ENCODE data around the gene C11orf97. TPM values are rescaled to one million over a fixed set of nuclear protein-coding genes. Genes with fewer than 3 reads are reported as not detected.
A peak's percentile ranks its signal among the peaks of the same experiment; 100 is the strongest.

Gene C11orf97
- total RNA-seq, result not detected
- long read RNA-seq, result 0 reads

GRCh38 chr11:94511932-94512781 is at the start of gene C11orf97:
Gene C11orf97, plus strand, starts transcription at chr11:94512461. Its CDS starts 68 bp downstream, at chr11:94512529.
- Histone ChIP-seq H3K4me3 (peak within 1 kb of the TSS; percentile 57), H3K9me3 (no peaks in the 10 kb centered on the region), H3K36me3 (no peaks in the 10 kb centered on the region), H3K27ac (no peak within 1 kb of the TSS), H3K4me1 (peaks cover 5% of the 10 kb centered on the region), H3K27me3 (no peaks in the 10 kb centered on the region)
- DNase-seq, result peak; percentile 84
- TF ChIP-seq, protein P1, sequence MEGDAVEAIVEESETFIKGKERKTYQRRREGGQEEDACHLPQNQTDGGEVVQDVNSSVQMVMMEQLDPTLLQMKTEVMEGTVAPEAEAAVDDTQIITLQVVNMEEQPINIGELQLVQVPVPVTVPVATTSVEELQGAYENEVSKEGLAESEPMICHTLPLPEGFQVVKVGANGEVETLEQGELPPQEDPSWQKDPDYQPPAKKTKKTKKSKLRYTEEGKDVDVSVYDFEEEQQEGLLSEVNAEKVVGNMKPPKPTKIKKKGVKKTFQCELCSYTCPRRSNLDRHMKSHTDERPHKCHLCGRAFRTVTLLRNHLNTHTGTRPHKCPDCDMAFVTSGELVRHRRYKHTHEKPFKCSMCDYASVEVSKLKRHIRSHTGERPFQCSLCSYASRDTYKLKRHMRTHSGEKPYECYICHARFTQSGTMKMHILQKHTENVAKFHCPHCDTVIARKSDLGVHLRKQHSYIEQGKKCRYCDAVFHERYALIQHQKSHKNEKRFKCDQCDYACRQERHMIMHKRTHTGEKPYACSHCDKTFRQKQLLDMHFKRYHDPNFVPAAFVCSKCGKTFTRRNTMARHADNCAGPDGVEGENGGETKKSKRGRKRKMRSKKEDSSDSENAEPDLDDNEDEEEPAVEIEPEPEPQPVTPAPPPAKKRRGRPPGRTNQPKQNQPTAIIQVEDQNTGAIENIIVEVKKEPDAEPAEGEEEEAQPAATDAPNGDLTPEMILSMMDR (IDR thresholded peaks at IDR 0.05), result no peak
- peak; percentile 93 for ATAC-seq
- intact Hi-C loops (cut with DNase I), result no loop called here

- H3K27me3 ChIP-seq, result no peaks in the 10 kb centered on the region
- intact Hi-C loops (cut with DNase I), result no loop called here
- DNase-seq (no peak), ATAC-seq (no peak)
- H3K4me1 ChIP-seq, result no peaks in the 10 kb centered on the region
- no peaks in the 10 kb centered on the region for H3K9me3 ChIP-seq
- H3K27ac ChIP-seq, result no peak overlapping the region
- H3K4me3 ChIP-seq, result no peak overlapping the region
- peaks cover 48% of the 10 kb centered on the region for H3K36me3 ChIP-seq
- TF ChIP-seq, protein P1 (IDR thresholded peaks at IDR 0.05), result no peak
Observed at GRCh38 chr11:94469416-94469815, 42.8 kb upstream of the C11orf97 start.

DNA sequence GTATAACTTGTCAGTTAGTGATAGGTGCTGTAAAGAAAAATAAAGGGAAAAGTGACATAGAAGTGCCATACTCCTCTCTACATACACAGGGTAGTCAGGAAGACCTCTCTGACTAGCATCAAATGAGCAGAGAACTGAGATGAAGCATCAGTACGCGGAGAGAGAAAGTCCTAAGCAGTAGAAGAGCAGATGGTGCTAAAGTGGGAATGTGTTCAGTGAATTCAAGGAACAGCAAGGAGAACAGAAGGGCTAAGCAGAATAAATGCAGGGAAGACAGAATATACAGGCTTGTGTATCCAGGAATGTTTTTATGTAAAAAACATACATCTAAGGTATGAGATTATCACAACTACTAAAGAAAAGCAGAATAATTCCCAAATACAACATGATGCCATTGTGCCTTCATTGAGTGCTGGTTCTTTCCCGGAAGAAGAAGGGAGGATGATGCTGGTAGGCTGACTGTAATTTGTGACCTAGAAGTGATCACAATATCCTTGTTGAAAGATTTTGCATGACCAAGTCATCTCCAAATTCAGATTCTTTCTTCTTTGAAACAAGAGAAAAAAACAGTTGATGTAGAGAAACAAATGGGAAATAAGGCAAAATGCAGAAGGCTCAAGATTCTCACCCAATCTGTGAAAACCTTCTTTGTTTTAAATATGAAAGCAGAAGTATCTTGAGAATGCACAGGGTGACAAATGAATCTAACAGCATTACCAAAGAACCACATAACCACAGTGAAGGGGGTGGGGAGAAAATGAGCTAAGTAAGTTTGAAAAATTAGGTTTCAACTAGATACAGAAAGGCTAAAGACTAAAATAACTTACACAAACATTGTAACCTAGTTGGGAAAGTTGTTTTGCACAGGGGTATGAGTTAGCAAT is 39.1 kb upstream of the C11orf97 start:
- Histone ChIP-seq H3K4me1 (no peaks in the 10 kb centered on the region), H3K36me3 (peaks cover 26% of the 10 kb centered on the region), H3K27me3 (no peaks in the 10 kb centered on the region), H3K27ac (no peak overlapping the region), H3K4me3 (no peak overlapping the region), H3K9me3 (no peaks in the 10 kb centered on the region)
- DNase-seq (no peak), ATAC-seq (peak; percentile 69)
- TF ChIP-seq, protein P1 (IDR thresholded peaks at IDR 0.05), result no peak
- intact Hi-C loops (cut with DNase I), result no loop called here

GRCh38 chr11:94477624-94478023 is 34.6 kb upstream of the C11orf97 start:
- H3K36me3 ChIP-seq, result peaks cover 42% of the 10 kb centered on the region
- H3K4me1 ChIP-seq, result no peaks in the 10 kb centered on the region
- no peak overlapping the region for H3K27ac ChIP-seq
- DNase-seq (no peak), ATAC-seq (peak; percentile 41)
- TF ChIP-seq, protein P1 (IDR thresholded peaks at IDR 0.05), result no peak
- H3K9me3 ChIP-seq, result no peaks in the 10 kb centered on the region
- H3K27me3 ChIP-seq, result no peaks in the 10 kb centered on the region
- H3K4me3 ChIP-seq, result no peak overlapping the region
- intact Hi-C loops (cut with DNase I), result no loop called here

GRCh38 chr11:94481342-94481741 is 30.9 kb upstream of the C11orf97 start:
- H3K4me1 ChIP-seq, result no peaks in the 10 kb centered on the region
- H3K9me3 ChIP-seq, result no peaks in the 10 kb centered on the region
- H3K36me3 ChIP-seq, result peaks cover 72% of the 10 kb centered on the region
- H3K4me3 ChIP-seq, result no peak overlapping the region
- DNase-seq (no peak), ATAC-seq (no peak)
- no peak overlapping the region for H3K27ac ChIP-seq
- TF ChIP-seq, protein P1 (IDR thresholded peaks at IDR 0.05), result no peak
- intact Hi-C loops (cut with DNase I), result no loop called here
- no peaks in the 10 kb centered on the region for H3K27me3 ChIP-seq

All from upper lobe of right lung (tissue), 1 donor.